Ascending aorta (tissue), 2 donors: ENCODE results near the gene HTATSF1. TPM values are rescaled to one million over a fixed set of nuclear protein-coding genes. Genes with fewer than 3 reads are reported as not detected.

Experiments used
- DNase-seq, 2 donors: peaks; one replicate each; pipeline ENCODE4 v3.0.0-alpha.2; 2019; ENCODE audit warnings: low spot score in 2 of 2
- H3K27ac ChIP-seq, 2 donors: fragments of 200-600 bp; sonication (generic); one replicate each; pipeline ENCODE4 v1.5.1; 2016 to 2017; ENCODE audit warnings: mild to moderate bottlenecking in 1 of 2
- H3K27me3 ChIP-seq: fragments of 200-600 bp; sonication (generic); one replicate; pipeline ENCODE4 v1.5.1; 2017
- H3K36me3 ChIP-seq, 2 donors: fragments of 200-600 bp; sonication (generic); one replicate each; pipeline ENCODE4 v1.5.1; 2016
- H3K4me1 ChIP-seq, 2 donors: fragments of 200-600 bp; sonication (generic); one replicate each; pipeline ENCODE4 v1.5.1; 2016 to 2017; ENCODE audit warnings: mild to moderate bottlenecking in 1 of 2
- H3K4me3 ChIP-seq, 2 donors: fragments of 200-600 bp; sonication (generic); one replicate each; pipeline ENCODE4 v1.5.1; 2016 to 2017; ENCODE audit warnings: mild to moderate bottlenecking in 1 of 2
- H3K9me3 ChIP-seq, 2 donors: fragments of 200-600 bp; sonication (generic); one replicate each; pipeline ENCODE4 v1.5.1; 2016
- intact Hi-C: fragments of 100-400 bp; cut with DNase I; formaldehyde crosslinking; loops from one replicate; pipeline ENCODE4 v1.15.1; 2023
- total RNA-seq: library from RNA; depleted of rRNA; stranded (reverse); fragments of >200 nt; gene quantifications from one replicate; pipeline ENCODE4 v1.1.0, GENCODE V29; 2016
- TF ChIP-seq, protein P1 (sequence below), 3 experiments: fragments of 200-600 bp in 2 of 3; fragments of 450-650 bp in 1 of 3; sonication (generic) in 2 of 3; IDR thresholded peaks; one replicate each; pipeline ENCODE4 v1.5.1; 2016 to 2019; ENCODE audit warnings: antibody characterized with exemption in 3 of 3, mild to moderate bottlenecking in 1 of 3, moderate library complexity in 1 of 3

HTATSF1 gene
- total RNA-seq, 1 donor from 2014 or later = 3.7 TPM

DNA sequence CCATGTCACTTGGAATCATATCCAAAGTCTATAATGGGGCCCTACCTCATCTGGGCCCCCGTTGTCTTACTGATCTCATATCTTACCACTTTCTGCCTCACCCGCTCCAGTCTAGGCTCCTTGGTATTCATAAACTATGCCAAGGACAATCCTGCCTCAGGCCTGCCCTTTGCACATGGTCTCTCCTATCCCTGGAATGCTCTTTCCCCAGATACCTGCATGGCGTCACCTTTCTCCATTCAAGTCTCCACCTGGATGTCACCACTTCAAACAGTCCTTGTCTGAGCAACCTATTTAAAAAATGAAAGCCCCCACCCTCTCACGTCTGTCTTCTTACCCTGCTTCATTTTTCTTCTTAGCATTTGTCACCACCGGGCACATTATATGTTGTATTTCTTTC lies 42.8 kb downstream of the HTATSF1 start:
- no peak for DNase-seq
- TF ChIP-seq, protein P1, sequence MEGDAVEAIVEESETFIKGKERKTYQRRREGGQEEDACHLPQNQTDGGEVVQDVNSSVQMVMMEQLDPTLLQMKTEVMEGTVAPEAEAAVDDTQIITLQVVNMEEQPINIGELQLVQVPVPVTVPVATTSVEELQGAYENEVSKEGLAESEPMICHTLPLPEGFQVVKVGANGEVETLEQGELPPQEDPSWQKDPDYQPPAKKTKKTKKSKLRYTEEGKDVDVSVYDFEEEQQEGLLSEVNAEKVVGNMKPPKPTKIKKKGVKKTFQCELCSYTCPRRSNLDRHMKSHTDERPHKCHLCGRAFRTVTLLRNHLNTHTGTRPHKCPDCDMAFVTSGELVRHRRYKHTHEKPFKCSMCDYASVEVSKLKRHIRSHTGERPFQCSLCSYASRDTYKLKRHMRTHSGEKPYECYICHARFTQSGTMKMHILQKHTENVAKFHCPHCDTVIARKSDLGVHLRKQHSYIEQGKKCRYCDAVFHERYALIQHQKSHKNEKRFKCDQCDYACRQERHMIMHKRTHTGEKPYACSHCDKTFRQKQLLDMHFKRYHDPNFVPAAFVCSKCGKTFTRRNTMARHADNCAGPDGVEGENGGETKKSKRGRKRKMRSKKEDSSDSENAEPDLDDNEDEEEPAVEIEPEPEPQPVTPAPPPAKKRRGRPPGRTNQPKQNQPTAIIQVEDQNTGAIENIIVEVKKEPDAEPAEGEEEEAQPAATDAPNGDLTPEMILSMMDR (IDR thresholded peaks at IDR 0.05) = no peak
- Histone ChIP-seq H3K36me3 (no peaks in the 10 kb centered on the region), H3K9me3 (no peaks in the 10 kb centered on the region), H3K4me1 (no peaks in the 10 kb centered on the region), H3K4me3 (no peak overlapping the region), H3K27me3 (no peaks in the 10 kb centered on the region), H3K27ac (no peak overlapping the region)
- intact Hi-C loops = no loop called here

DNA sequence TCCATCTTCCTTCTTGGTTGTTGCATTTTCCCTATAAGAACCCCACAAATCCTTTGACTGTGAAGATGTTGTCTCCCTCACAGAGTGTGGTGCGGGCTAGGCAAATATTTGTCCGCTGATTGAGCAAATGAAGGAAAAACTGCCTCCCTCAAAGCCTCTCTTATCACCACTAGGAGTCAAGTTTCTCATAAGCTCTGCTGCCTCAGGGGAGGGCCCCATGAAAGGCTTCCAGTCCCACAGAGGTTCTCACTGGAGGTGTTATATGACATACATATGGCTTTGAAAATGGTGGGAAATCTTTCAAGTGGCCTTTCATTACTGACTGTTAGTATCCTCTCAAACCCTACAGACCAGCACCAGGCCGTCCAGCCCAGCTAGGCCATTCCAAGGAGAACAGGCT lies 43.9 kb downstream of the HTATSF1 start:
- no peak for DNase-seq
- H3K4me3 ChIP-seq = no peak overlapping the region

DNA sequence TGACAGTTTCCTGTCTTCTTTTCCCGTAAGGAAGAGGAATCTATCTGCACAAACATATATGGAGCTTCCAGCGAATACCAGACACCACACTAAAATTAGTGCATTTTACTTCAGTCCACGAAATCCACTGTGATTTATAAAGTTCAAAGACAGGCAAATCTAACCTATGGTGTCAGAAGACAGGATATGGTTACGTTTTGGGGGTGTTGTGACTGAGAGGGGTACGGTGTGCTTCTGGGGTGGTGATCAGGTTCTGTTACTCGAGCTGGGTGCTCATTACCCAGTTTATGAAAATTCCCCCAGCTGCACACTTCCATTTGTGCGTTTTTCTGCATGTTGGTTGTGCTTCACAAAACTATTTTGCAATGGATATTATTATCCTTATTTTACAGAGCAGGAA lies 44.9 kb downstream of the HTATSF1 start:
- Histone ChIP-seq H3K4me1 (no peaks in the 10 kb centered on the region), H3K36me3 (no peaks in the 10 kb centered on the region), H3K4me3 (no peak overlapping the region), H3K9me3 (no peaks in the 10 kb centered on the region), H3K27ac (no peak overlapping the region), H3K27me3 (no peaks in the 10 kb centered on the region)
- no peak for DNase-seq
- TF ChIP-seq, protein P1 (IDR thresholded peaks at IDR 0.05) = no peak
- intact Hi-C loops = no loop called here

More for the DNA sequence above, 43.9 kb downstream of the HTATSF1 start:
- H3K9me3 ChIP-seq = no peaks in the 10 kb centered on the region
- no peak overlapping the region for H3K27ac ChIP-seq
- TF ChIP-seq, protein P1 (IDR thresholded peaks at IDR 0.05) = no peak
- no peaks in the 10 kb centered on the region for H3K4me1 ChIP-seq
- intact Hi-C loops = no loop called here
- H3K36me3 ChIP-seq = no peaks in the 10 kb centered on the region
- H3K27me3 ChIP-seq = no peaks in the 10 kb centered on the region

DNA sequence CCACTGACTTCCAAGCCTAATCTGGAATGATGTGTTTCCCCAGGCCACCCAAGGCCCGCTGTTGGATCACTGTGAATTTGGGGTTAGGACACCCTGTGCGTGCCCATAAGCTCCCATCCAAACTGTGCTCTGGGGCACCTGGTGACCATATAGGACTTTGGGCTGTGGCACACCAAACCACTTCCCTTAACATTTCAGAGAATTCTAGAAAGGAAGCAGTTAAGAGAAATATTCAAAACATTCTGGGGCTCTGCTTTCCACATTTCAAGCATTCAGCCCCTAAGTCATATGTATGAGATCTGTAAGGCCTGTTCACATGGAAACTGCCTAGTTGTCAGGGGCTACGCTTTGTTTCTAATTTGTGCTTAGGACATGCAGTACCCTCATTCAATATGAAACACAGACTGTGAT lies 49.0 kb downstream of the HTATSF1 start:
- H3K4me1 ChIP-seq = no peaks in the 10 kb centered on the region
- intact Hi-C loops = no loop called here
- H3K4me3 ChIP-seq = no peak overlapping the region
- no peaks in the 10 kb centered on the region for H3K36me3 ChIP-seq
- no peaks in the 10 kb centered on the region for H3K9me3 ChIP-seq
- H3K27ac ChIP-seq = no peak overlapping the region
- no peaks in the 10 kb centered on the region for H3K27me3 ChIP-seq
- no peak for DNase-seq
- TF ChIP-seq, protein P1 (IDR thresholded peaks at IDR 0.05) = no peak

DNA sequence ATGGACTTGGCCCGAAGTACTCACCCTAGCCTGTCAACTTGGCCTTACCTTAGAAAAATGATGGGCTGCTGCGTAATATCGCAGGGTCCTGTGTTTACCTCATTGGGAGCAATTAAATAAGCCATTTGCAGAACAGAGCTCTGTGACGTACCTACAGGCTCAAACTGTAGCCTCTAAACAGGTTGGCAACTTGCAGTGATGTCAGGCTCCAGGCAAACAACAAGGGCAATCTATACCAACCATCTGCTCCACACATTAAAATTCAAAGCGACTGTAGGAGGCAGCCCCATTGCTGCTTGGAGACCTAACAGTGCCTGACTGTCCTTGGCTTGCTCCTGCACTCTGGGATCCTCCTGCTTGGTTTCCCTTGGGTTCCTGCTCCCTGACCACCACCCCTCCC lies 51.8 kb downstream of the HTATSF1 start:
- intact Hi-C loops = no loop called here
- H3K9me3 ChIP-seq = no peaks in the 10 kb centered on the region
- no peak for DNase-seq
- no peaks in the 10 kb centered on the region for H3K4me1 ChIP-seq
- no peaks in the 10 kb centered on the region for H3K27me3 ChIP-seq
- no peak overlapping the region for H3K27ac ChIP-seq
- TF ChIP-seq, protein P1 (IDR thresholded peaks at IDR 0.05) = no peak
- no peak overlapping the region for H3K4me3 ChIP-seq
- H3K36me3 ChIP-seq = no peaks in the 10 kb centered on the region

DNA sequence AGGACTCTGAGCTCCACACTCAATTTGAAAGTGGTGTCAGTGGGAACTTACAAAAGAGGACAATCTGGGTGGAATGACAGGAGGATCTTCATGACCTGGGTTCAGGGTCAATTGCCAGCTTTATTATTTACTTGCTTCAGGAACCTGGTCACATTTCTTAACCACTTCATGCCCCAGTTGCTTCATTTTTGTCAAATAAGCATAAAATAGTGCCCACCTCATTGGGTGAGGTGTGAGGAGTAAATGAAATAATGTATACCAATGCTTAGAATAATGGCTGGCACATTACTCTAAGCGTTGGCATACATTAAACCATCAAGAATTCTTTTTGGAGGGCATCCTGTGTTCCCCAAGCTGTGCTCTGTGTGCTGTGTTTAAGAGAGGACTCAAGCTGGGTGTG lies 54.0 kb downstream of the HTATSF1 start:
- no peak overlapping the region for H3K4me3 ChIP-seq
- intact Hi-C loops = no loop called here
- TF ChIP-seq, protein P1 (IDR thresholded peaks at IDR 0.05) = no peak
- no peaks in the 10 kb centered on the region for H3K4me1 ChIP-seq
- no peak for DNase-seq
- no peaks in the 10 kb centered on the region for H3K27me3 ChIP-seq
- no peaks in the 10 kb centered on the region for H3K9me3 ChIP-seq
- no peaks in the 10 kb centered on the region for H3K36me3 ChIP-seq
- H3K27ac ChIP-seq = no peak overlapping the region
